Mucosa of descending colon (tissue), 3 donors: Measurements from ENCODE around the gene VPS37C. TPM values are rescaled to one million over a fixed set of nuclear protein-coding genes. Genes with fewer than 3 reads are reported as not detected.

Experiments used
- ATAC-seq: fragments of 200-7000 bp; cut with Tn5 transposase; one replicate; pipeline ENCODE4 v1.9.1; 2020; ENCODE audit warnings: mild to moderate bottlenecking, moderate library complexity
- DNase-seq, 3 donors: peaks; one replicate each; pipeline ENCODE4 v3.0.0-alpha.2; 2020
- H3K36me3 ChIP-seq: fragments of 200-600 bp; one replicate; pipeline ENCODE4 v1.8.0; 2021; ENCODE audit warnings: low read depth, mild to moderate bottlenecking
- H3K4me1 ChIP-seq: fragments of 200-600 bp; one replicate; pipeline ENCODE4 v1.8.0; 2021; ENCODE audit warnings: low read depth, mild to moderate bottlenecking
- H3K4me3 ChIP-seq: fragments of 200-600 bp; one replicate; pipeline ENCODE4 v1.8.0; 2021; ENCODE audit warnings: mild to moderate bottlenecking
- H3K9me3 ChIP-seq: fragments of 200-600 bp; one replicate; pipeline ENCODE4 v1.8.0; 2021; ENCODE audit warnings: mild to moderate bottlenecking
- CTCF ChIP-seq: fragments of 200-600 bp; IDR thresholded peaks from one replicate; pipeline ENCODE4 v1.8.0; 2022; ENCODE audit warnings: antibody characterized with exemption, mild to moderate bottlenecking
- intact Hi-C, 2 donors: fragments of 100-400 bp; cut with DNase I in 1 of 2; cut with micrococcal nuclease in 1 of 2; formaldehyde crosslinking; loops; one replicate each; pipeline versions ENCODE4 v1.11.0 to v1.11.1; 2022; cut with DNase I, micrococcal nuclease
- total RNA-seq, 3 donors: library from RNA; stranded (reverse); fragmentation: NEBNext Ultra II Directional in 2 of 3; extraction: Animal tissue kit (Norgen Biotek cat#: 25700) in 2 of 3; gene quantifications; one replicate each; pipeline versions ENCODE4 v1.2.1 to v1.2.4, GENCODE V29; 2021 to 2023
- donor health status: DM: no; HTN: no; CAD: no; lungs with moderate emphysema.
- donor health status: DM: no; HTN: no; CAD: no.
- donor health status: DM: no; HTN: yes; CAD: no.

Gene VPS37C
- total RNA-seq, 3 donors from 2014 or later = 28.5 to 30.8 (median 28.5) TPM

- no peak for TF ChIP-seq CTCF
- intact Hi-C loops = loop anchor here in 1 of 2 donors (10.0 kb wide), 1 partner anchor 62 kb away; no protein-coding TSS in a partner anchor
- H3K9me3 ChIP-seq = no peaks in the 10 kb centered on the region
- H3K4me1 ChIP-seq = peaks cover 6% of the 10 kb centered on the region
- DNase-seq = no peak
- H3K4me3 ChIP-seq = no peak overlapping the region
- ATAC-seq = no peak
- H3K36me3 ChIP-seq = no peaks in the 10 kb centered on the region
Observed at GRCh38 chr11:61122761-61123160, 38.5 kb downstream of the VPS37C start.

- intact Hi-C loops = loop anchor here in 1 of 2 donors (10.0 kb wide), 1 partner anchor 63 kb away; no protein-coding TSS in a partner anchor
- Histone ChIP-seq H3K9me3 (no peaks in the 10 kb centered on the region), H3K4me3 (no peak overlapping the region)
Observed at GRCh38 chr11:61121917-61122316, 39.3 kb downstream of the VPS37C start.

GRCh38 chr11:61121192-61121831 lies 39.9 kb downstream of the VPS37C start:
- no peaks in the 10 kb centered on the region for H3K9me3 ChIP-seq
- H3K4me1 ChIP-seq = peaks cover 10% of the 10 kb centered on the region
- DNase-seq (peak in 2 of 3 donors; percentile 52 to 62), ATAC-seq (peak; percentile 58)
- intact Hi-C loops = loop anchor here in 1 of 2 donors (10.0 kb wide), 1 partner anchor 63 kb away; no protein-coding TSS in a partner anchor
- no peak overlapping the region for H3K4me3 ChIP-seq
- TF ChIP-seq CTCF = no peak
- H3K36me3 ChIP-seq = no peaks in the 10 kb centered on the region

More at GRCh38 chr11:61121917-61122316, 39.3 kb downstream of the VPS37C start:
- peaks cover 10% of the 10 kb centered on the region for H3K4me1 ChIP-seq
- no peak for DNase-seq
- no peak for TF ChIP-seq CTCF
- H3K36me3 ChIP-seq = no peaks in the 10 kb centered on the region
- ATAC-seq = no peak

GRCh38 chr11:61120706-61121191 lies 40.5 kb downstream of the VPS37C start:
- ATAC-seq (peak; percentile 44), DNase-seq (no peak)
- H3K36me3 ChIP-seq = no peaks in the 10 kb centered on the region
- no peak for TF ChIP-seq CTCF
- intact Hi-C loops = loop anchor here in 1 of 2 donors (10.0 kb wide), 1 partner anchor 64 kb away; no protein-coding TSS in a partner anchor
- peaks cover 10% of the 10 kb centered on the region for H3K4me1 ChIP-seq
- no peak overlapping the region for H3K4me3 ChIP-seq
- no peaks in the 10 kb centered on the region for H3K9me3 ChIP-seq

- TF ChIP-seq CTCF = no peak
- DNase-seq (no peak), ATAC-seq (no peak)
- Histone ChIP-seq H3K9me3 (no peaks in the 10 kb centered on the region), H3K4me3 (no peak overlapping the region), H3K36me3 (no peaks in the 10 kb centered on the region), H3K4me1 (peaks cover 10% of the 10 kb centered on the region)
- intact Hi-C loops = loop anchor here in 1 of 2 donors (10.0 kb wide), 1 partner anchor 65 kb away; no protein-coding TSS in a partner anchor
Observed at GRCh38 chr11:61120099-61120705, 41.0 kb downstream of the VPS37C start.
